T follicular helper cell (primary cell): ENCODE measurements around the gene NUDT10.
"Not testable (repeated sequence)": the region's sequence is repeated elsewhere in the genome, so short reads cannot be mapped to it uniquely, and the experiment has no call there.

Source experiments
- DNase-seq: peaks from one replicate; pipeline ENCODE4 v3.0.0-alpha.2; 2020; ENCODE audit warnings: low read depth
- total RNA-seq, 2 experiments: gene quantifications; one replicate each; lab custom pipeline; 2026; lab: John Stamatoyannopoulos, UW

The NUDT10 gene
- 0.12 to 0.48 reads per million in 2 experiments for total RNA-seq

DNA sequence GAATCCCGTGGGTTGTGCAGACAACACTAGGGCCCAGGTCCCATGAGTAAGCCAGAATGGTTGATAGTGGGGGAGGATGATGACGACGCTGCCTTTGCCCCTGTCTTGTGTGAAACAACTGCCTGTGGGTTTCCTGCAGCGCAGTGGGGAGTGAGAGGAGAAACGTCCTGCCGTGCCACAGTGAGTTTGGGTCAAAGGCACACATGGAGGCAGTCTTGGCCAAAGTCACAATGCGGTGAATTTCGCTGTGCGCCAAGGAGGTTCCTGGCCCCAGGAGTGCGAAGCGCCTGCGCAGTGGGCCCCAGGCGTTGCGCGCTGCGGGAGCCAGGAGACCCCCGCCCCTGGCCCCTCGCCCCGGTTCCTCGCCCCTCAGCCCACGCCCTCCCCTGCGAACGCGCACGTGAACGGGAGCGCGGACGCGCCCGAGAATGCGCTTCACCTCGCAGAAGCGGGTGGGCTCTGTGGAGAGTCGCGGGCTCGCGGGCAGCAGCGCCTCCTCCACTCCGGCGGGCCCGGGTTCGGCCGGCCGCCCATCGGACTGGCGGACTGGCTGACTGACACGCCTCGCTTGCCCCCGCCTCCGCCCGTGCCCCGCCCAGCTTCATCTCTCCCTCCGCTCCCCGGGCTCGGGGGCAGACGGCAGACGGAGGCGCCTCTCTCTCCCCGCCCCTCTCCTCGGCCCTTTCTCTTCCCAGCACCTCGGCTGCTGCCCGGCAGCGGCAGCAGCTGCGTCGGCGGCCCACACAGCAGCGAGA lies at the start of gene NUDT10:
TSS of gene NUDT10 (plus strand) at position 635 of the 755 bp plus-strand sequence. CDS start 144 bp downstream, outside the sequence.
- no peak for DNase-seq

GRCh38 chrX:51292421-51292820 lies 40.2 kb upstream of the NUDT10 start:
- no peak for DNase-seq

DNA sequence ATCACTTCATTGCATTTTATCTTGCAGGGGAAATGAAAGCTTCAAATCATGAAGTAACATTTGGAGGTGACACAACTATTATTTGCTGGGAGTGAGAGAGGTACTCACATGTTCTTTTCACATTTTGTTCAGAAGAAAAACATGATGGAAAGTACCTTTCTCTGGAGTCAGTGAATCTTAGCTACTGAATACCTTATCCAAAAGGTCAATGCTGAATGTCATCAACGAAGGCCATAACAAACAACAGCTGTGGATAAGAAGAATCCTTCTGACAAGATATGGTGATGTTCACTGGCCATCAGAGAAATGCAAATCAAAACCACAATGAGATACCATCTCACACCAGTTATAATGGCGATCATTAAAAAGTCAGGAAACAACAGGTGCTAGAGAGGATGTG lies 36.5 kb upstream of the NUDT10 start:
- no peak for DNase-seq

DNA sequence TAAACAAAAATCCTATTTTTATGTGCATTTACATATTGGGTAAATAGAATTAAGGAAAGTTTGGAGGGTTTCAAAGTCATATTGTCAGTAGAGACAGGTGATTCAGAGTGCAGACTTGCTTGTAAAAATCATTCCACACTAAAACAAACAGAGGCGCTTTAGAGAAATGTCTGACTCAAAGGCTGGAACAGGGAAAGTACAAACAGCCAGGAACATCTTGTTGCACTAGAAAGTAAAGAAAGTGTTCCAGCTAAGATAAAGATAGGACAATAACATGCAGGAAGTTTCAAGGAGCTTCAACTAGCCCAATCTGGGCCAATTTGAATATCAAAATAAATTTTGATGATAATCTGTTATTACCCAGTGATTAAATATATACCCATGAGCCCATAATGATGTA lies 16.4 kb upstream of the NUDT10 start:
- DNase-seq: no peak

- not testable (repeated sequence) for DNase-seq
These were observed 542 bp downstream of the NUDT10 start for GRCh38 chrX:51332943-51333785.

GRCh38 chrX:51334276-51334675 lies 1.7 kb downstream of the NUDT10 start:
- DNase-seq: no peak

DNA sequence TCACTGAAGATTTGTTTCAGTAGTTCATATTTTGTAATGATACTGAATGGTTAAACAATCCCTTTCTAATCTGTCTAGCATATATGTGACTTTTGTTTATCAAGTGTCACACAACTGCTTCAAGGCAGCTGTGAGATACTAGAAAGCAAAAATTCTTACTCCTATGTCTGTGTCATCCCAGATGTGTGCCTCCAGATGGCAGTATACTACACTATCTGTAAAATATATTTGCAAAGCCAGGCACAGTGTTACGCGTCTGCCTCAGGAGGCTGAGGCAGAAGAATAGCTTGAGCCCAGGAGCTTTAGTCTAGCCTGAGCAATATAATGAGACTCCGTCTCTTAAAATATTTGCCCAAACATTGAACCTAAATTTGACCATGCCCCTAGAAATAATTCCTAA lies 4.0 kb downstream of the NUDT10 start:
- DNase-seq: no peak

GRCh38 chrX:51361251-51361650 lies 28.6 kb downstream of the NUDT10 start:
- DNase-seq: no peak

DNA sequence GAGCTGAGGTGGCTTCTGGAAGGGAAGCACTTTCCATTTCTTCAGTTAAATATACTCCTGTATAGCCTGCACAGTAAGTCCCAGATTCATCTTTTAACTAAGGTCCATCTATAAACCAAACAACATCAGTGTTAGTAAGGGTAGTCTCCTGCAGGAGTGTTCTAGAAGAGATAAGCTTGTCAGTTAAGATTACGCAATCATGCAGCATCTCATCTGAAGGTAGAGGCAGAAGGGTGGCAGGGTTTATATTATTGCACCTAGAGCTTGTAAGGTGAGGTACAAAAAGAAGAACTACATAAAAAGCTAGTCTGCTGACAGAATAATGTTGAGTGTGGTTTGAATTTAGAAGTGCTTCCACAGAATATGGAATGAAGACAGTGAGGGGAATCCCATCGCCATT lies 44.0 kb downstream of the NUDT10 start:
- DNase-seq: no peak
